Epithelial cell of esophagus (primary cell): ENCODE results near the gene NEFH.
"Not testable (repeated sequence)": the region's sequence is repeated elsewhere in the genome, so short reads cannot be mapped to it uniquely, and the experiment has no call there.

Experiments
- DNase-seq: peaks from one replicate; pipeline ENCODE4 v3.0.0; 2010; ENCODE audit warnings: low read depth
- H3K4me3 ChIP-seq: 2 replicates; pipeline ENCODE4 v1.5.1; 2011; ENCODE audit warnings: mild to moderate bottlenecking, low read length, control low read depth
- CTCF ChIP-seq: IDR thresholded peaks from 2 replicates; pipeline ENCODE4 v1.5.1; 2011; ENCODE audit warnings: low read depth, mild to moderate bottlenecking, low read length, control low read depth, inconsistent platforms; ENCODE audit not compliant: insufficient read depth; ENCODE audit errors: missing control alignments

The NEFH gene

GRCh38 chr22:29479417-29480261 lies at the start of gene NEFH:
Gene NEFH, plus strand, starts transcription at chr22:29480218. Its CDS starts 45 bp downstream, at chr22:29480263.
- no peak for DNase-seq
- TF ChIP-seq CTCF, result no peak
- H3K4me3 ChIP-seq, result peak within 1 kb of the TSS; percentile 45

GRCh38 chr22:29431986-29432385 lies 48.0 kb upstream of the NEFH start:
- TF ChIP-seq CTCF, result no peak
- no peak overlapping the region for H3K4me3 ChIP-seq
- DNase-seq, result no peak

- DNase-seq, result no peak
- H3K4me3 ChIP-seq, result no peak overlapping the region
- TF ChIP-seq CTCF, result no peak
Observed at GRCh38 chr22:29433856-29434255, 46.2 kb upstream of the NEFH start.

GRCh38 chr22:29434288-29434687 lies 45.7 kb upstream of the NEFH start:
- no peak for DNase-seq
- H3K4me3 ChIP-seq, result no peak overlapping the region
- no peak for TF ChIP-seq CTCF

GRCh38 chr22:29435236-29436136 lies 44.5 kb upstream of the NEFH start:
- no peak overlapping the region for H3K4me3 ChIP-seq
- DNase-seq, result no peak
- no peak for TF ChIP-seq CTCF

GRCh38 chr22:29438283-29438682 lies 41.7 kb upstream of the NEFH start, which contains the start of gene RFPL1:
Gene RFPL1, plus strand, starts transcription at chr22:29438583.
- not testable (repeated sequence) for DNase-seq, H3K4me3 ChIP-seq

GRCh38 chr22:29442976-29443375 lies 37.0 kb upstream of the NEFH start:
- DNase-seq, result no peak
- no peak overlapping the region for H3K4me3 ChIP-seq
- no peak for TF ChIP-seq CTCF
